Caco-2 (cell line): Measurements from ENCODE around the gene CDIP1. TPM values are rescaled to one million over a fixed set of nuclear protein-coding genes. Genes with fewer than 3 reads are reported as not detected.

Experiments used
- BruUV-seq: library from RNA; stranded (reverse); fragments of 400-500 nt; replicated peaks from 2 replicates; lab custom pipeline; 2021; lab: Mats Ljungman, UMichigan
- CTCF ChIA-PET: fragments of 300-600 bp; sonication (Branson Sonifier 250); formaldehyde crosslinking; loops from one replicate; lab custom pipeline; 2022; ENCODE audit warnings: antibody characterized with exemption; lab: Charles Lee
- POLR2A ChIA-PET: fragments of 300-600 bp; sonication (Branson Sonifier 250); formaldehyde crosslinking; loops from one replicate; lab custom pipeline; 2022; ENCODE audit warnings: antibody characterized with exemption; lab: Charles Lee
- DNase-seq, 2 experiments: peaks; one replicate each; pipeline versions ENCODE4 v3.0.0 to v3.0.0-alpha.2; 2020 to 2022
- H3K27me3 ChIP-seq: replicated peaks from 2 replicates; pipeline ENCODE4 v1.6.0; 2011; ENCODE audit warnings: low read length; ENCODE audit not compliant: control insufficient read depth, insufficient read depth
- H3K36me3 ChIP-seq: 2 replicates; pipeline ENCODE4 v1.5.1; 2011; ENCODE audit warnings: low read length; ENCODE audit not compliant: control insufficient read depth, insufficient read depth
- H3K4me1 ChIP-seq: fragments of 250-450 bp; sonication (Bioruptor Pico); 2 replicates; pipeline ENCODE4 v1.5.1; 2020; ENCODE audit warnings: mild to moderate bottlenecking
- H3K4me3 ChIP-seq: 2 replicates; pipeline ENCODE4 v1.5.1; 2011; ENCODE audit warnings: low read depth, mild to moderate bottlenecking, control low read depth, low read length
- H3K9me3 ChIP-seq: fragments of 250-450 bp; sonication (Bioruptor Pico); 2 replicates; pipeline ENCODE4 v1.5.1; 2020; ENCODE audit warnings: mild to moderate bottlenecking, moderate library complexity
- H3K27ac Mint-ChIP-seq: one replicate; pipeline ENCODE4 v1.8.0; 2022; ENCODE audit warnings: mixed read lengths; ENCODE audit not compliant: unreplicated experiment
- H3K27me3 Mint-ChIP-seq: one replicate; pipeline ENCODE4 v1.8.0; 2022; ENCODE audit warnings: mixed read lengths; ENCODE audit not compliant: insufficient read depth, unreplicated experiment
- H3K36me3 Mint-ChIP-seq: one replicate; pipeline ENCODE4 v1.8.0; 2022; ENCODE audit warnings: mild to moderate bottlenecking, mixed read lengths; ENCODE audit not compliant: insufficient read depth, unreplicated experiment
- H3K4me1 Mint-ChIP-seq: one replicate; pipeline ENCODE4 v1.8.0; 2022; ENCODE audit warnings: low read depth, mixed read lengths; ENCODE audit not compliant: unreplicated experiment
- H3K4me3 Mint-ChIP-seq: one replicate; pipeline ENCODE4 v1.8.0; 2022; ENCODE audit warnings: mild to moderate bottlenecking, moderate library complexity, mixed read lengths; ENCODE audit not compliant: unreplicated experiment
- H3K9me3 Mint-ChIP-seq: one replicate; pipeline ENCODE4 v1.8.0; 2022; ENCODE audit warnings: mixed read lengths; ENCODE audit not compliant: unreplicated experiment
- intact Hi-C: fragments of 100-400 bp; cut with micrococcal nuclease; formaldehyde crosslinking; loops from one replicate; pipeline ENCODE4 v1.10.0; 2022; ENCODE audit not compliant: unreplicated experiment
- total RNA-seq: library from RNA; stranded (reverse); gene quantifications from 2 replicates; pipeline ENCODE4 v1.2.3, GENCODE V29; 2022
- TF ChIP-seq, protein P1 (sequence below), 2 experiments: fragments of 200-600 bp in 1 of 2; IDR thresholded peaks; 1 replicate in 1 of 2; 2 replicates in 1 of 2; pipeline versions ENCODE4 v1.5.1 to v1.8.0; 2011 to 2022; ENCODE audit warnings: antibody characterized with exemption in 1 of 2, control low read depth in 1 of 2, inconsistent platforms in 1 of 2, low read depth in 1 of 2, low read length in 1 of 2, mild to moderate bottlenecking in 1 of 2, moderate library complexity in 1 of 2; ENCODE audit not compliant: insufficient read depth in 1 of 2, severe bottlenecking in 1 of 2, unreplicated experiment in 1 of 2

Gene CDIP1
- total RNA-seq, 1 experiment from 2014 or later: 51.7 TPM

DNA sequence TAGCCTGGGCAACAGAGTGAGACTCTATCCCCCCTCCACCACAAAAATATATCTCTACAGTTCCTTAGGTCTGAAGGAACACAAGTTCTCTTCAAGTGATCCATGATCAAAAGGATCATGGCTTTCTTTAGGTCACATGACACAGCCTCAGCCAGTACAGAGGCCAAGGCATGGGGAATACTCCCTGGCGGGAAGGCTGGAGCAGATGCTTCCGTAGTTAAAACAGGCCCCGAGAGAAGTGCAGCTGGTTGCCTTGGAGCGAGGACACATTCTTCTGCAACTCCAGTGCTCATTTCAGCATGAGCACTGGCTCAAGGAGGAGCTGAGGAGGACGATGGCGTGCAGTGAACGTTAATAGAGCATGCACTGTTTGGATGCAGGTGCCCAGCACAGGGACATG lies 13.5 kb downstream of the CDIP1 start:
- TF ChIP-seq, protein P1, sequence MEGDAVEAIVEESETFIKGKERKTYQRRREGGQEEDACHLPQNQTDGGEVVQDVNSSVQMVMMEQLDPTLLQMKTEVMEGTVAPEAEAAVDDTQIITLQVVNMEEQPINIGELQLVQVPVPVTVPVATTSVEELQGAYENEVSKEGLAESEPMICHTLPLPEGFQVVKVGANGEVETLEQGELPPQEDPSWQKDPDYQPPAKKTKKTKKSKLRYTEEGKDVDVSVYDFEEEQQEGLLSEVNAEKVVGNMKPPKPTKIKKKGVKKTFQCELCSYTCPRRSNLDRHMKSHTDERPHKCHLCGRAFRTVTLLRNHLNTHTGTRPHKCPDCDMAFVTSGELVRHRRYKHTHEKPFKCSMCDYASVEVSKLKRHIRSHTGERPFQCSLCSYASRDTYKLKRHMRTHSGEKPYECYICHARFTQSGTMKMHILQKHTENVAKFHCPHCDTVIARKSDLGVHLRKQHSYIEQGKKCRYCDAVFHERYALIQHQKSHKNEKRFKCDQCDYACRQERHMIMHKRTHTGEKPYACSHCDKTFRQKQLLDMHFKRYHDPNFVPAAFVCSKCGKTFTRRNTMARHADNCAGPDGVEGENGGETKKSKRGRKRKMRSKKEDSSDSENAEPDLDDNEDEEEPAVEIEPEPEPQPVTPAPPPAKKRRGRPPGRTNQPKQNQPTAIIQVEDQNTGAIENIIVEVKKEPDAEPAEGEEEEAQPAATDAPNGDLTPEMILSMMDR (IDR thresholded peaks at IDR 0.05; ENCODE audit: insufficient read depth in 1 of 2, low read depth in 1 of 2, low read length in 1 of 2, severe bottlenecking in 1 of 2, unreplicated experiment in 1 of 2): no peak
- H3K27me3 Mint-ChIP-seq: no peaks in the 10 kb centered on the region

DNA sequence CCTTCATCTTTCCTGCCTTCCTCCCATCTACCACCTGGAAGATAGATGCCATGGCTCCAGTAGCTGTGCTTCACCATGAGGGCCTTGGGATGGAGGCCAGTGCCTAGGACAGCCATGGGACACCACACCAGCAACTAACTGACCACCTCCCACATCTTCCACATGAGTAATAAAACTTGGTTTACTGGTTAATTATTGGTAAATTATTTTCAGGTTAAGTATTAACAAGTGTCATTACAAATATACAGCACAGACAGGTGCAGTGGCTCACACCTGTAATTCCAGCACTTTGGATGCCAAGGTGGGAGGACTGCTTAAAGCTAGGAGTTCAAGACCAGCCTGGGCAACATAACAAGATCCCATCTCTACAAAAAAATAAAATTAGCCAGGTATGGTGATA lies 14.0 kb downstream of the CDIP1 start:
- peaks cover 1% of the 10 kb centered on the region; the same call in 1 of the 2 replicates for H3K36me3 ChIP-seq
- H3K36me3 Mint-ChIP-seq: peaks cover 15% of the 10 kb centered on the region
- no peaks in the 10 kb centered on the region for H3K27me3 ChIP-seq
- ChIA-PET CTCF (no interaction called here), POLR2A (no interaction called here)
- no peaks in the 10 kb centered on the region for H3K9me3 ChIP-seq
- H3K4me3 Mint-ChIP-seq: no peak overlapping the region
- no peaks in the 10 kb centered on the region for H3K9me3 Mint-ChIP-seq
- no peaks in the 10 kb centered on the region for H3K4me1 ChIP-seq
- no peak overlapping the region for H3K4me3 ChIP-seq
- H3K27ac Mint-ChIP-seq: no peak overlapping the region
- no peak for DNase-seq
- no peaks in the 10 kb centered on the region for H3K4me1 Mint-ChIP-seq
- no TSS peak for BruUV-seq
- intact Hi-C loops: no loop called here
- TF ChIP-seq, protein P1 (IDR thresholded peaks at IDR 0.05; ENCODE audit: insufficient read depth in 1 of 2, low read depth in 1 of 2, low read length in 1 of 2, severe bottlenecking in 1 of 2, unreplicated experiment in 1 of 2): no peak
- H3K27me3 Mint-ChIP-seq: no peaks in the 10 kb centered on the region

More for the DNA sequence above, 13.5 kb downstream of the CDIP1 start:
- ChIA-PET CTCF (no interaction called here), POLR2A (no interaction called here)
- BruUV-seq: no TSS peak
- no peak for DNase-seq
- Histone ChIP-seq H3K27me3 (no peaks in the 10 kb centered on the region), H3K36me3 (peaks cover 1% of the 10 kb centered on the region; the same call in 1 of the 2 replicates), H3K4me1 (no peaks in the 10 kb centered on the region), H3K9me3 (no peaks in the 10 kb centered on the region), H3K4me3 (no peak overlapping the region)
- Mint-ChIP-seq H3K36me3 (peaks cover 15% of the 10 kb centered on the region), H3K4me3 (no peak overlapping the region), H3K4me1 (no peaks in the 10 kb centered on the region), H3K9me3 (no peaks in the 10 kb centered on the region), H3K27ac (no peak overlapping the region)
- intact Hi-C loops: no loop called here

DNA sequence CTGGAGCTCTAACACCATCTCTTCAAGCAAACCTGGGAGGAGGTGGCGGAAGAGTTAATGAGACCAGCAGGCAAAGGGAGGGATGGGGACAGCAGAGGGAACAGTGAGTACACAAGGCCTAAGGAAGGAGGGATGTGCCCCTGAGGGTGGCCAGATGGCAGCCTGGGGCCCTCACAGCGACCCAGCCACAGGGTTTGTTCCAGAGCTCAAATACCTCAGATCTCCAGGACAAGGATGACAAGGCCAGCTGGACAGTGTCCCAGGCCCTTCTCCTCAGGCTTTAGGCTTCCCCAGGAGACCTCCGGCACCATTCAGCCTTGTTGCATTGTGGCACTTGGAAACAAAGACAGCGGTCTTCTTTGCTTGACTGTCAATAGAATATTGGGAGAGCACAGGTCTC lies 14.9 kb downstream of the CDIP1 start:
- peaks cover 15% of the 10 kb centered on the region for H3K36me3 Mint-ChIP-seq
- Histone ChIP-seq H3K4me1 (no peaks in the 10 kb centered on the region), H3K27me3 (no peaks in the 10 kb centered on the region), H3K4me3 (no peak overlapping the region), H3K36me3 (peaks cover 1% of the 10 kb centered on the region; the same call in 1 of the 2 replicates), H3K9me3 (no peaks in the 10 kb centered on the region)
- TF ChIP-seq, protein P1 (IDR thresholded peaks at IDR 0.05; ENCODE audit: insufficient read depth in 1 of 2, low read depth in 1 of 2, low read length in 1 of 2, severe bottlenecking in 1 of 2, unreplicated experiment in 1 of 2): no peak
- H3K27me3 Mint-ChIP-seq: no peaks in the 10 kb centered on the region
- H3K4me3 Mint-ChIP-seq: no peak overlapping the region
- intact Hi-C loops: no loop called here
- H3K27ac Mint-ChIP-seq: no peak overlapping the region
- no peak for DNase-seq
- no TSS peak for BruUV-seq
- CTCF ChIA-PET: no interaction called here
- no peaks in the 10 kb centered on the region for H3K9me3 Mint-ChIP-seq
- H3K4me1 Mint-ChIP-seq: no peaks in the 10 kb centered on the region
- POLR2A ChIA-PET: no interaction called here
